Activated CD4-positive, alpha-beta T cell treated with anti-CD3 and anti-CD28 coated beads for 4 hours (primary cell): Measurements from ENCODE around the gene STAT5B.
A peak's percentile ranks its signal among the peaks of the same experiment; 100 is the strongest.
"Not testable (repeated sequence)": the region's sequence is repeated elsewhere in the genome, so short reads cannot be mapped to it uniquely, and the experiment has no call there.

Source experiments
- DNase-seq, 2 donors: peaks; one replicate each; pipeline ENCODE4 v3.0.0-alpha.2; 2020

Gene STAT5B

GRCh38 chr17:42266462-42266861 is 9.7 kb downstream of the STAT5B start:
- DNase-seq, result no peak

DNA sequence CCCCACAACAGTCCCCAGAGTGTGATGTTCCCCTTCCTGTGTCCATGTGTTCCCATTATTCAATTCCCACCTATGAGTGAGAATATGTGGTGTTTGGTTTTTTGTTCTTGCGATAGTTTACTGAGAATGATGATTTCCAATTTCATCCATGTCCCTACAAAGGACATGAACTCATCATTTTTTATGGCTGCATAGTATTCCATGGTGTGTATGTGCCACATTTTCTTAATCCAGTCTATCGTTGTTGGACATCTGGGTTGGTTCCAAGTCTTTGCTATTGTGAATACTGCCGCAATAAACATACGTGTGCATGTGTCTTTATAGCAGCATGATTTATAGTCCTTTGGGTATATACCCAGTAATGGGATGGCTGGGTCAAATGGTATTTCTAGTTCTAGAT is 11.8 kb downstream of the STAT5B start:
- not testable (repeated sequence) for DNase-seq

- no peak for DNase-seq
Observed at GRCh38 chr17:42260318-42260717, 15.9 kb downstream of the STAT5B start.

DNA sequence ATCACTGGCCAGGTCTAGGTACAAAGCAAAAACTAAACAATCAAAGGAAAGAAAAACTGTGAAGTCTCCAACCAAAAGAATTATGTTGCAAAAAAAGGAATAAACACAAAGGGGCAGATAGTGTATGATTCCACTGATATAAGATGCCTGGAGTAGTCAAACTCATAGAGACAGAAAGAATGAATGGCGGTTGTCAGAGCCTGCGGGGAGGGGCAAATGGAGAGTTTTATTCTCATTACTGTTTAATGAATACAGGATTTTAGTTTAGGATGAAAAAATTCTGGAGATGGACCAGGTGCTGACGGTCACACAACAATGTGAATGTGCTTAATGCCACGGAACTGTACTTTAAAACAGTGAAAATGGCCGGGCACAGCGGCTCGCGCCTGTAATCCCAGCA is 20.7 kb downstream of the STAT5B start:
- DNase-seq, result no peak

DNA sequence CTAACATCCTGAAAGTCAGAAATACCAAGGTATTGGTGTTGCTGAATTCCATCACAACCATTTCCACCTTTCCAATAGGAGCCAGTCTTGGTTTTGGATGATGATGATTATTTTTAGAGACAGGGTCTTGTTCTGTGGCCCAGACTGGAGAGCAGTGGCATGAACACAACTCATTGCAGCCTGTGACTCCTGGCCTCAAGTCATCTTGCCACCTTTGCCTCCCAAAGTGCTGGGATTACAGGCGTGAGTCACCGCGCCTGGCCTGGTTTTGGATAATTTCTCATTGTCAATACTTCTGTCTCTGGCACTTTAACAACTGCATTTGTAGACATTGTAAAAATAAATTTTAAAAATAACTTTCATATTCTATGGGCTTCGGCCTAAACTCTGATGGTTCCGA is 22.6 kb downstream of the STAT5B start:
- no peak for DNase-seq

DNA sequence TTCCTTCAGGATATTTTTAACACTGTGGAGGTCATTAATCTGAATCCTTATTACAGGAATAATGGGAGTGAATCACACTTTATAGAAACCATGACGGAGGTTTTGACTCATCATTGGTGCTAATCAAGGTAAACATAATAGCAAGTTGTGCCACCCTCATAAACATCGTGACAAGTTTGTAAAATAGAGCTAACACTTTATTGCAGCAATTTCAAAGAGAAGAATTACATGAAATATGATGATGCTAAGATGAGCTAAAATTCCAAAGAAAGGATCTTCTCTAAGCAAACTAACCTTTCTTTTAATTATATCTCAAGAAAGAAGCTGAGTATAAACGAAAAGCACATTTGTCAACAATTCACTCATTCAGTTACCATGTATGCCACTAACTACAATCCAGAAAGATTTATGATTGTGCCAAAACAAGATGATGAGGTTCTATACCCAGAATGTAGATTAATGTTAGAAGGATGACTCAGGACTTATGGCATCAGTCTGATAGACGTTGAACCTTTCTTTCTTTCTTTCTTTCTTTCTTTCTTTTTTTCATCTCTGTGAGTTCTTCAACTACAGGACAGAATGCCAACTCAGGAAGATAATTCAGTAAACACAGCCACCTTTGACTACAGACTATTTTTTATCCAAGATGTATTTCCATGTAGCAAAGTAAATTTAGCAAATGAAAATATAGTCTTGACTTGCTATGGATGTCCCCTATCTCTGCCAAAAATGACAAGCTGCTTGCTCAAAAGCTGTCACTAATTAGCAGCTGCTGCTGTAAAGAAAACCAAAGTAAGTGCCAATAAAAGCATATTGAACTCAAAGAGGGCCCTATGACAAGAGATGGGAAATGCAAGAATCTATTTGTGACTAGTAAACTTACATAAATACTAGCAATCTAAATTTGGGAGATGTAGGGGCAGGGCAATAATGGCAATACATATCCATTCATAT is 23.3 kb downstream of the STAT5B start:
- DNase-seq, result no peak

DNA sequence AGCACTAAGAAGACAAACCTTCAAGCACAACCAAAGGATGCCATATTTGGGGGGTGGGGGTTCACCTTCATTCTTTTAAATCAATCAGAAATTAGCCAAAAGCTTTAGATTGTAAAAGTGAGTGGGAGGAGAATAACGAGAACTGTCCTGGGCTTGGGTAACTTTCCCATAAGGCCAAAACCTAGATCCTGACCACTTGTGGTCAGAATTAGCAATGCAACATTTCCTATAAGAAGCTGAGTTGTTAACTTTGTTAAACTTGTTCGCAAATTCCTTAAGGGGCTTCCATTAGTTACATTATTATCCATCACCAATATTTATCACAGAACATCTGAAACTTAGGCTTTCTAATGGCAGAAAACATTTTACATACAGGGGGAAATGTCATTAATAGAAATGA is 25.1 kb downstream of the STAT5B start:
- no peak for DNase-seq

- peak in 1 of 2 donors; percentile 41 for DNase-seq
Observed at GRCh38 chr17:42249681-42250446, 26.3 kb downstream of the STAT5B start.

DNA sequence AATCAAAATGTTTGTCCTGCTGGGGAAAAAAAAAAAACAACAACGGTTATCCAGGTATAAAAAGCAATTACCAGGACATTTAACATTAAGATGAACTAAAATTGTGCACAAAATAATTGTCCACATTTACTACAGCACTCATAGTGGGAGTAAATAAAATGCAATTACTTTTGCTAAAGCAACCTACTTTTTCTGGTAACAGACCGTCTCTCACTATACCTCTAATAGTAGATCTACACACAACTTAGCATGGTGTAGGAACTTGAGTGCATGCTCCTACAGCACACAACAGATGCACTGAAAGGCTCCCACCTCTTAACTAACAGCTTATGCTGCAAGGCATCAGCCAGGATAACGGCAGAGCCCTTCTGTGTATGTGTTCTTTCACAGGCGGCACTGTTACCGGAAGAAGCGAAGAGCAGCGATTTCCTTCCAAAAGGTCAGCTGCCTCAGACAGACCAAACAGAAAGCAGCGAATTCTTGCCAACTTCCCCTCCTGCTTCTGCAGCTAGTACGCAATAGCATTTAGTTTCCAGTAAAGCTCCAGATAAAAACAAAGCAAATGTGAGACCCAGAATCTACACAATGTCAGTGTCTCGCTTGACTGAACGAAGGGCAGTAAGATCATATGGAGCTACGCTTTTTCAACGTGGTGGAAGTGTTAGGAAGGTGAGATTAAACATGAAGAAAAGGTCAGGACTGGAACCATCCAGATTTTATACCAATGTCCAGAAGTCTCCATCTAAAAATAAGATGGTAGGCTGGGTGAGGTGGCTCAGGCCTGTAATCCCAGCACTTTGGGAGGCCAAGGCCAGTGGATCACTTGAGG is 27.6 kb downstream of the STAT5B start:
- DNase-seq, result peak; percentile 75 to 76

GRCh38 chr17:42247734-42248133 is 28.5 kb downstream of the STAT5B start:
- no peak for DNase-seq

GRCh38 chr17:42246515-42246914 is 29.7 kb downstream of the STAT5B start:
- DNase-seq, result no peak

DNA sequence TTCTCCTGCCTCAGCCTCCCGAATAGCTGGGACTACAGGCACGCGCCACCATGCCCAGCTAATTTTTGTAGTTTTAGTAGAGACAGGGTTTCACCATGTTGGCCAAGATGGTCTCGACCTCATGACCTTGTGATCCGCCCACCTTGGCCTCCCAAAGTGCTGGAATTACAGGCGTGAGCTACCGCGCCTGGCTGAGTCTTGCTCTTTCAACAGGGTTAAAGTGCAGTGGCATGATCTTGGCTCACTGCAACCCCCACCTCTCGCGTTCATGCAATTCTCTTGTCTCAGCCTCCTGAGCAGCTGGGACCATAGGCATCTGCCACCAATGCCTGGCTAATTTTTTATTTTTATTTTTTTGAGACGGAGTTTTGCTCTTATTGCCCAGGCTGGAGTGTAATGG is 31.0 kb downstream of the STAT5B start:
- DNase-seq, result not testable (repeated sequence)

GRCh38 chr17:42244116-42244515 is 32.1 kb downstream of the STAT5B start:
- not testable (repeated sequence) for DNase-seq

DNA sequence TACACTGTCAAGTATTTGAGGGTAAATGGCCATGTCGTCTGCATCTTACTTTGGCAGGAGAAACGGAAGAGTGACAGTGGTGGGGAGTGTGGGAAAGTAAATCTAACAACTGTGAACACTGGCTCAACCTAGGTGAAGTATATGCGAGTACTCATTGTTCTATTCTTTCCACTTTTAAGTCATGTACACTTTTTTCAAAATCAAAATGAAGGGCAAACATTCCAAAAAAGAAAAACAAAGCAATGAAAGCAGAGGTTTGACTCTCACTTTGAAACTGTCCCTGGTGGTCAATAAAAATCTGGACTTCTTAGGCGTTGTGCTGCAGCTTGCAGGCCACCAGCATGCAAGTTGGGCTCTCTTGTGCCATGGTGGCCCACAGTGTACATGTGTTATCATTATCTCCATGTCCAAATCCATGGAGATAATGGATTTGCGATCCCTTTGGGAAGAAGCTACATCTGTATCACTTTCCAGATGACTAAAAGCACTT is 32.7 kb downstream of the STAT5B start:
- no peak for DNase-seq

- no peak for DNase-seq
Observed at GRCh38 chr17:42241871-42242270, 34.3 kb downstream of the STAT5B start.

GRCh38 chr17:42240863-42241262 is 35.3 kb downstream of the STAT5B start:
- DNase-seq, result not testable (repeated sequence)

DNA sequence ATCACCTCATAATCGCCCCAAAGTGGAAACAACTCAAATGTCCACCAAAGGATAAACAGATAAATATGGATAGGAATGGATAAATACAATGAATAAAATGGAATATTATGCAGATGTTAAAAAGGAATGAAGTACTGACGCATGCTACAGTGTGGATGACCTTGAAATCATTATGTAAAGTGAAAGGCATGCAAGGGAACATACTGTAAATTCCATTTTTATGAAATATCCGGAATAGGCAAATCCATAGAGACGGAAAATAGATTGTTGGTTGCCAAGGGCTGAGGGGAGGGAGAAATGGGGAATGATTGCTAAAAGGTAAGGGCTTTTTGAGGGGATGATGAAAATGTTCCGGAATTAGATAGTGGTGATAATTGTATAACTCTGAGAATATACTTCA is 36.0 kb downstream of the STAT5B start:
- no peak for DNase-seq

GRCh38 chr17:42239576-42239975 is 36.6 kb downstream of the STAT5B start:
- DNase-seq, result not testable (repeated sequence)

DNA sequence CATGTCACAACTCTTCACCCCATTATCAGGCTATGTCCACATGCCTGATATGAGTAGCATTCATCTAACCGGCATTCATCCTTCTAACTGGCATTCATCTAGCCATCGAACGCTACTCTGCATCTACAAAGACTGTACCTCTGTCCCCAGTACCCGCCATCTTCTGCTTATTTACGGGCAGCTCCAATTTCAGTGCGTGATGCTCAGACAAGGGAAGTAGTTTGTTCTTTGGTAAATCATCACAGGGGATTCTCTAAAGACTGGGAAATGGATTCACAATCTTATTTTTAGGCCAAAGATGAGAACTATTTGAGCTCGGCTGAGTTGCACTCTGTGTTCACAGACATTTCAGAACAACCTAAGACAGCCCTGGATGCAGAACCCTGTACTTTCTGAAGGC is 39.4 kb downstream of the STAT5B start:
- no peak for DNase-seq

DNA sequence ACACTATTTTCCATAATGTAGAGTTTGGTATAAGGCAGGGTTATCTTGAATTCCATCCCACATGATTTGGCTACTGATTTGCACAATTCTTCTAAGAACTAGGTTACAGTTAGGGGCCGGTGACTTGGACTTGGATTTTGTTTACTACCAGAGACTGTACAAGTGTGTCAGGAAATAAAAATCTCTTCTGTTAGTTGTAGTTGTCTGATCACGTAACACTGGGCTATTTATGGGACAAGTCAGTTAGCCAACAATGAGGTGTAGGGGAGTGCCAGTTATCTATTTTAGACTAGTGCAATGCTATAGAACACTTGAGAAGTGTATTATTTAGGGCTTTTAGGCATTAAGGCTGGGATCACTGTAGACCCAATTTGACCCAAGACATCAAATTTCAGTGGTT is 42.2 kb downstream of the STAT5B start:
- no peak for DNase-seq

DNA sequence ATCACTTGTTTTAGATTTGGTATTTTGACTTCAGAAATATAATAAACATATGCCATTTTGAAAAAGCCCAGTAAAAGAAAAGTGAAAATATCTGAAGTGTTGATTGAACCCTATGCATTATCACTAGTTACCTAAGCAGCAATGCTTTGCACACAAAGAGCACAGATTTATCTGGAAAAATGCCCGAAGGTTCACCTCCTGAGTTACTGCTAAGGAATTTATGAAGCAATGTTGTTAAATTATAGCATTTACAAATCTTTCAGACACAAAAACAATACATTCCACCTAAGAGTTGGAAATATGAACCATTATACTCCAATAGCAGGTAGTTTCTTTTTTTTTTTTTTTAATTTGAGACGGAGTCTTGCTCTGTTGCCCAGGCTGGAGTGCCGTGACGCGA is 43.0 kb downstream of the STAT5B start:
- no peak for DNase-seq

GRCh38 chr17:42230225-42230624 is 46.0 kb downstream of the STAT5B start:
- no peak for DNase-seq
